Sciatic nerve (tissue), 2 donors: Measurements from ENCODE around the gene PRSS58. TPM values are rescaled to one million over a fixed set of nuclear protein-coding genes. Genes with fewer than 3 reads are reported as not detected.

Source experiments
- ATAC-seq: fragments of 200-7000 bp; cut with Tn5 transposase; one replicate; pipeline ENCODE4 v1.9.1; 2020; ENCODE audit warnings: mild to moderate bottlenecking, moderate library complexity
- DNase-seq: peaks from one replicate; pipeline ENCODE4 v3.0.0-alpha.2; 2020; ENCODE audit warnings: low spot score
- intact Hi-C: fragments of 100-400 bp; cut with DNase I; formaldehyde crosslinking; loops from one replicate; pipeline ENCODE4 v1.14.2; 2022
- total RNA-seq: library from RNA; stranded (reverse); fragmentation: NEBNext Ultra II Directional; extraction: Animal tissue kit (Norgen Biotek cat#: 25700); gene quantifications from one replicate; pipeline ENCODE4 v1.2.1, GENCODE V29; 2021
- donor health status: DM: no; HTN: no; CAD: no.
- donor health status: DM: no; HTN: no; CAD: no.

PRSS58 gene
- total RNA-seq = not detected

GRCh38 chr7:142257958-142258357 is at the start of gene PRSS58:
Gene PRSS58, minus strand, starts transcription at chr7:142258058. Its CDS starts 351 bp downstream, at chr7:142257707.
- DNase-seq (no peak), ATAC-seq (no peak)
- intact Hi-C loops = no loop called here

- DNase-seq = no peak
- ATAC-seq = no peak
- intact Hi-C loops = no loop called here
Observed at GRCh38 chr7:142307246-142307900, 49.5 kb upstream of the PRSS58 start.

GRCh38 chr7:142303650-142304049 is 45.8 kb upstream of the PRSS58 start:
- intact Hi-C loops = no loop called here
- no peak for DNase-seq
- no peak for ATAC-seq

GRCh38 chr7:142301923-142302550 is 44.2 kb upstream of the PRSS58 start:
- no peak for ATAC-seq
- DNase-seq = no peak
- intact Hi-C loops = no loop called here

- ATAC-seq = no peak
- no peak for DNase-seq
- intact Hi-C loops = no loop called here
Observed at GRCh38 chr7:142301299-142301698, 43.4 kb upstream of the PRSS58 start.

- intact Hi-C loops = no loop called here
- DNase-seq = no peak
- no peak for ATAC-seq
Observed at GRCh38 chr7:142300689-142301088, 42.8 kb upstream of the PRSS58 start.

- intact Hi-C loops = no loop called here
- no peak for ATAC-seq
- no peak for DNase-seq
Observed at GRCh38 chr7:142299237-142299781, 41.5 kb upstream of the PRSS58 start.

- intact Hi-C loops = no loop called here
- ATAC-seq = no peak
- no peak for DNase-seq
Observed at GRCh38 chr7:142298627-142299026, 40.8 kb upstream of the PRSS58 start.

GRCh38 chr7:142298009-142298408 is 40.2 kb upstream of the PRSS58 start:
- intact Hi-C loops = no loop called here
- ATAC-seq (no peak), DNase-seq (no peak)

GRCh38 chr7:142280263-142280662 is 22.4 kb upstream of the PRSS58 start:
- ATAC-seq (no peak), DNase-seq (no peak)
- intact Hi-C loops = no loop called here

- DNase-seq = no peak
- intact Hi-C loops = no loop called here
- no peak for ATAC-seq
Observed at GRCh38 chr7:142279601-142280000, 21.7 kb upstream of the PRSS58 start.

- DNase-seq = no peak
- no peak for ATAC-seq
- intact Hi-C loops = no loop called here
Observed at GRCh38 chr7:142275028-142275427, 17.2 kb upstream of the PRSS58 start.

- intact Hi-C loops = no loop called here
- ATAC-seq (no peak), DNase-seq (no peak)
Observed at GRCh38 chr7:142272841-142273240, 15.0 kb upstream of the PRSS58 start.

GRCh38 chr7:142263598-142264380 is 5.9 kb upstream of the PRSS58 start:
- intact Hi-C loops = no loop called here
- DNase-seq (no peak), ATAC-seq (no peak)

- intact Hi-C loops = no loop called here
- no peak for ATAC-seq
Observed at GRCh38 chr7:142250705-142251104, 7.2 kb downstream of the PRSS58 start.

GRCh38 chr7:142249918-142250317 is 7.9 kb downstream of the PRSS58 start:
- intact Hi-C loops = no loop called here
- no peak for ATAC-seq
- no peak for DNase-seq

More at GRCh38 chr7:142250705-142251104, 7.2 kb downstream of the PRSS58 start:
- no peak for DNase-seq

GRCh38 chr7:142248166-142249160 is 9.4 kb downstream of the PRSS58 start:
- intact Hi-C loops = no loop called here
- DNase-seq = no peak
- ATAC-seq = no peak

- intact Hi-C loops = no loop called here
- ATAC-seq = no peak
- DNase-seq = no peak
Observed at GRCh38 chr7:142243823-142244222, 14.0 kb downstream of the PRSS58 start.

GRCh38 chr7:142240546-142240945 is 17.3 kb downstream of the PRSS58 start:
- intact Hi-C loops = no loop called here
- DNase-seq = no peak
- no peak for ATAC-seq
